B cell (primary cell): ENCODE results near the gene CCDC136. TPM values are rescaled to one million over a fixed set of nuclear protein-coding genes. Genes with fewer than 3 reads are reported as not detected.

Source experiments
- ATAC-seq: fragments of 200-7000 bp; cut with Tn5 transposase; one replicate; pipeline ENCODE4 v1.10.0; 2021; ENCODE audit warnings: low read depth, mild to moderate bottlenecking, moderate number of reproducible peaks, moderate library complexity
- CTCF ChIA-PET: fragments of 350-600 bp; sonication (Branson Sonifier 250); formaldehyde crosslinking; loops from one replicate; lab custom pipeline; 2021; ENCODE audit warnings: antibody characterized with exemption, inconsistent platforms; lab: Charles Lee
- POLR2A ChIA-PET: fragments of 350-600 bp; sonication (Branson Sonifier 250); formaldehyde crosslinking; loops from one replicate; lab custom pipeline; 2021; ENCODE audit warnings: antibody characterized with exemption; lab: Charles Lee
- DNase-seq: peaks from one replicate; pipeline ENCODE4 v3.0.0; 2013
- H2AFZ ChIP-seq: 2 replicates; pipeline ENCODE4 v1.6.1; 2012; ENCODE audit warnings: mild to moderate bottlenecking, low read depth, low read length; ENCODE audit not compliant: insufficient read depth, poor library complexity, severe bottlenecking
- H3K27ac ChIP-seq, 2 donors: 1 replicate in 1 of 2; 2 replicates in 1 of 2; pipeline ENCODE4 v1.5.1; 2012 to 2013; ENCODE audit warnings: low read length in 2 of 2, mild to moderate bottlenecking in 2 of 2, moderate library complexity in 1 of 2
- H3K27me3 ChIP-seq, 4 experiments: fragments of 200-600 bp in 1 of 4; sonication (generic) in 1 of 4; replicated peaks in 1 of 4; 1 replicate in 2 of 4; 2 replicates in 2 of 4; pipeline versions ENCODE4 v1.6.1 to v1.7.0; 2013 to 2016; ENCODE audit warnings: low read length in 3 of 4, mild to moderate bottlenecking in 2 of 4, mixed read lengths in 1 of 4, moderate library complexity in 1 of 4; ENCODE audit not compliant: insufficient read depth in 4 of 4, control insufficient read depth in 3 of 4; ENCODE audit errors: control extremely low read depth in 1 of 4
- H3K36me3 ChIP-seq, 2 experiments: replicated peaks in 1 of 2; 1 replicate in 1 of 2; 2 replicates in 1 of 2; pipeline versions ENCODE4 v1.6.1 to v1.7.1; 2013; ENCODE audit warnings: low read length in 1 of 2; ENCODE audit not compliant: insufficient read depth in 2 of 2, control insufficient read depth in 1 of 2; ENCODE audit errors: control extremely low read depth in 1 of 2, extremely low read depth in 1 of 2
- H3K4me1 ChIP-seq, 2 donors: fragments of 200-600 bp in 1 of 2; sonication (generic) in 1 of 2; 1 replicate in 1 of 2; 2 replicates in 1 of 2; pipeline versions ENCODE4 v1.5.1 to v1.6.1; 2013 to 2017; ENCODE audit warnings: low read length in 2 of 2; ENCODE audit not compliant: control insufficient read depth in 2 of 2, insufficient read depth in 2 of 2
- H3K4me2 ChIP-seq: replicated peaks from 2 replicates; pipeline ENCODE3; 2012; ENCODE audit warnings: mild to moderate bottlenecking, low read depth, low read length; ENCODE audit not compliant: poor library complexity, severe bottlenecking
- H3K4me3 ChIP-seq, 5 experiments: fragments of 200-600 bp in 1 of 5; sonication (generic) in 1 of 5; 1 replicate in 3 of 5; 2 replicates in 2 of 5; pipeline versions ENCODE4 v1.5.1 to v1.7.0; 2011 to 2016; ENCODE audit warnings: low read length in 4 of 5, mild to moderate bottlenecking in 4 of 5, low read depth in 2 of 5, control low read depth in 1 of 5, moderate library complexity in 1 of 5; ENCODE audit not compliant: insufficient read depth in 1 of 5; ENCODE audit errors: control extremely low read depth in 1 of 5, extremely low read depth in 1 of 5
- H3K79me2 ChIP-seq: fragments of 200-600 bp; sonication (generic); one replicate; pipeline ENCODE4 v1.6.0; 2016; ENCODE audit warnings: low read length; ENCODE audit not compliant: control insufficient read depth, insufficient read depth
- H3K9ac ChIP-seq: fragments of 200-600 bp; sonication (generic); 2 replicates; pipeline ENCODE4 v1.6.1; 2017; ENCODE audit warnings: mild to moderate bottlenecking, low read length, moderate library complexity
- H3K9me3 ChIP-seq, 3 donors: one replicate each; pipeline versions ENCODE4 v1.6.1 to v1.7.1; 2013; ENCODE audit warnings: low read length in 2 of 3; ENCODE audit not compliant: control insufficient read depth in 2 of 3, insufficient read depth in 1 of 3; ENCODE audit errors: control extremely low read depth in 1 of 3
- H4K20me1 ChIP-seq: 2 replicates; pipeline ENCODE4 v1.6.0; 2012; ENCODE audit warnings: mild to moderate bottlenecking, low read length; ENCODE audit not compliant: insufficient read depth, control insufficient read depth, poor library complexity, severe bottlenecking
- H3K27ac Mint-ChIP-seq: one replicate; pipeline ENCODE4 v1.8.0; 2021; ENCODE audit warnings: mixed read lengths
- H3K27me3 Mint-ChIP-seq: one replicate; pipeline ENCODE4 v1.8.0; 2021; ENCODE audit warnings: mixed read lengths
- H3K4me1 Mint-ChIP-seq: one replicate; pipeline ENCODE4 v1.8.0; 2021; ENCODE audit warnings: mixed read lengths
- H3K4me3 Mint-ChIP-seq: one replicate; pipeline ENCODE4 v1.8.0; 2021; ENCODE audit warnings: mixed read lengths
- H3K9me3 Mint-ChIP-seq: one replicate; pipeline ENCODE4 v1.8.0; 2022; ENCODE audit warnings: mixed read lengths; ENCODE audit not compliant: insufficient read depth
- CTCF ChIP-seq: fragments of 200-600 bp; IDR thresholded peaks from one replicate; pipeline ENCODE4 v1.8.0; 2022; ENCODE audit warnings: antibody characterized with exemption, mild to moderate bottlenecking
- EZH2 ChIP-seq: IDR thresholded peaks from 2 replicates; pipeline ENCODE4 v1.6.1; 2012; ENCODE audit warnings: borderline replicate concordance, low read depth, mild to moderate bottlenecking, moderate library complexity, low read length; ENCODE audit not compliant: insufficient read depth, poor library complexity, severe bottlenecking
- WGBS: methylation state at CpG from one replicate; pipeline ENCODE4 v1.1.5; 2013; ENCODE audit warnings: missing lambda C conversion rate; ENCODE audit not compliant: insufficient coverage; 5-methylcytosine and 5-hydroxymethylcytosine counted together
- intact Hi-C: fragments of 100-400 bp; cut with micrococcal nuclease; formaldehyde crosslinking; loops from one replicate; pipeline ENCODE4 v1.10.0; 2022
- polyA plus RNA-seq: library from polyadenylated mRNA; depleted of rRNA; stranded (reverse); fragments of >200 nt; gene quantifications from 2 replicates; pipeline ENCODE4 v1.2.3, GENCODE V29; 2012
- total RNA-seq, 2 donors: library from RNA; stranded (reverse); fragments of 120-200 nt in 1 of 2; gene quantifications; 1 replicate in 1 of 2; 2 replicates in 1 of 2; pipeline versions ENCODE4 v1.2.3 to v1.2.4, GENCODE V29; 2013 to 2022

Gene CCDC136
- total and polyA plus RNA-seq, 2 donors (not counting 1 experiment from before 2014, with no cell fraction given) = 2.2 to 13.9 TPM

GRCh38 chr7:128743112-128743772 is 48.5 kb upstream of the CCDC136 start:
- POLR2A ChIA-PET = no interaction called here
- DNase-seq = no peak

More at GRCh38 chr7:128743112-128743772, 48.5 kb upstream of the CCDC136 start:
- Histone ChIP-seq H3K4me2 (no peak overlapping the region), H3K27ac (no peak overlapping the region), H2AFZ (no peak overlapping the region), H3K9ac (no peak overlapping the region), H3K27me3 (no peaks in the 10 kb centered on the region), H3K4me1 (peaks cover 14 to 19% of the 10 kb centered on the region in 2 donors), H3K4me3 (no peak overlapping the region), H3K36me3 (peaks cover 0 to 6% of the 10 kb centered on the region in 2 experiments), H4K20me1 (peaks cover 49% of the 10 kb centered on the region), H3K9me3 (no peaks in the 10 kb centered on the region), H3K79me2 (peaks cover 94% of the 10 kb centered on the region)
- Mint-ChIP-seq H3K27ac (no peak overlapping the region), H3K27me3 (no peaks in the 10 kb centered on the region), H3K4me3 (no peak overlapping the region), H3K4me1 (peaks cover 38% of the 10 kb centered on the region), H3K9me3 (no peaks in the 10 kb centered on the region)
- 100% methylated on average over 2 of the region's 7 CpGs for WGBS
- intact Hi-C loops = no loop called here
- CTCF ChIA-PET = no interaction called here
- TF ChIP-seq CTCF = no peak
- no peak for TF ChIP-seq EZH2
- ATAC-seq = no peak
